ENCODE data around the gene SORCS2.

Gene SORCS2

DNA sequence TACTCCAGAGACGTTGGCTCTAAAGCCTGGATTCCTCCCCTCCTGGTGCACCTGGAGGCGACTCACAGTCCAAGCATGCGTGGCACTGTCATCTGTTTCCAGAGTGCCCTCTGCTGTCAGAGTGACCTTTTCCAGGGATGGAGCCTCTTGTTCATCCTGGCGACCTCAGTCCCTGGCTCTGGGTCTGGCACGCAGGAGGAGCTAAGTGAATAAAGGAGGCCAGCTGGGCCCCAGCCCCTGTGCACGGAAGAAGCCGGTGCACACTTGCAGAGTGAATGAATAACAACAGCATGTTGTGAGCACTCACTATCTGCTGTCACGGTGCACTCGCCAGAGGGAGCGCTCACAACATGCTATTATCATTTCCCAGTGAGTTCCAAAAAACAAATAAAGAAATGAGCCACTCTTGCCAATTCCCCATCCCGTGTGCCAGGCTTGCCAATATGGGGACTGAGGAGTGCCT, 270.2 kb downstream of the SORCS2 start:
- Histone ChIP-seq H3K36me3 (ENCODE audit: control insufficient read depth in 2 of 2, insufficient read depth in 1 of 2, low read length in 2 of 2) (no peaks in the 10 kb centered on the region), H3K4me1 (ENCODE audit: control insufficient read depth, insufficient read depth, low read length) (no peaks in the 10 kb centered on the region), H3K4me3 (ENCODE audit: low read depth, low read length) (no peak overlapping the region), H3K27ac (ENCODE audit: extremely low read depth, low read depth, low read length) (no peak overlapping the region), H3K9me3 (ENCODE audit: control insufficient read depth, insufficient read depth, low read depth, low read length) (no peaks in the 10 kb centered on the region)
- POLR2A ChIA-PET = no interaction called here
- TF ChIP-seq ZFP37 (tag by site-specific recombination; IDR thresholded peaks at IDR 0.05) (no peak), ZNF707 (tag by site-specific recombination; IDR thresholded peaks at IDR 0.05) (no peak), PRDM10 (tag by site-specific recombination; IDR thresholded peaks at IDR 0.05) (no peak), MEIS1 (CRISPR knock-in tag; IDR thresholded peaks at IDR 0.05; ENCODE audit: borderline replicate concordance) (no peak)
- TF ChIP-seq, protein P1, sequence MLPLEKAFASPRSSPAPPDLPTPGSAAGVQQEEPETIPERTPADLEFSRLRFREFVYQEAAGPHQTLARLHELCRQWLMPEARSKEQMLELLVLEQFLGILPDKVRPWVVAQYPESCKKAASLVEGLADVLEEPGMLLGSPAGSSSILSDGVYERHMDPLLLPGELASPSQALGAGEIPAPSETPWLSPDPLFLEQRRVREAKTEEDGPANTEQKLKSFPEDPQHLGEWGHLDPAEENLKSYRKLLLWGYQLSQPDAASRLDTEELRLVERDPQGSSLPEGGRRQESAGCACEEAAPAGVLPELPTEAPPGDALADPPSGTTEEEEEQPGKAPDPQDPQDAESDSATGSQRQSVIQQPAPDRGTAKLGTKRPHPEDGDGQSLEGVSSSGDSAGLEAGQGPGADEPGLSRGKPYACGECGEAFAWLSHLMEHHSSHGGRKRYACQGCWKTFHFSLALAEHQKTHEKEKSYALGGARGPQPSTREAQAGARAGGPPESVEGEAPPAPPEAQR (tag by site-specific recombination; IDR thresholded peaks at IDR 0.05) = no peak
- CTCF ChIA-PET = interaction anchor here (1.4 kb wide), 1 partner anchor 127 kb away, joined by 5 read pairs; no protein-coding TSS in a partner anchor

GRCh38 chr4:7463566-7464258, 271.4 kb downstream of the SORCS2 start:
- H3K36me3 ChIP-seq (ENCODE audit: control insufficient read depth in 2 of 2, insufficient read depth in 1 of 2, low read length in 2 of 2) = no peaks in the 10 kb centered on the region
- CTCF ChIA-PET = no interaction called here
- POLR2A ChIA-PET = no interaction called here

GRCh38 chr4:7464259-7464655, 271.9 kb downstream of the SORCS2 start:
- ChIA-PET POLR2A (no interaction called here), CTCF (interaction anchor here (0.5 kb wide), 1 partner anchor 348 kb away, joined by 6 read pairs; no protein-coding TSS in a partner anchor)
- no peaks in the 10 kb centered on the region for H3K9me3 ChIP-seq (ENCODE audit: control insufficient read depth, insufficient read depth, low read depth, low read length)
- H3K27ac ChIP-seq (ENCODE audit: extremely low read depth, low read depth, low read length) = no peak overlapping the region
- H3K4me3 ChIP-seq (ENCODE audit: low read depth, low read length) = no peak overlapping the region
- H3K4me1 ChIP-seq (ENCODE audit: control insufficient read depth, insufficient read depth, low read length) = no peaks in the 10 kb centered on the region
- no peak for TF ChIP-seq ZNF776 (tag by site-specific recombination; IDR thresholded peaks at IDR 0.05; ENCODE audit: borderline replicate concordance)
- TF ChIP-seq ZNF16 (tag by site-specific recombination; IDR thresholded peaks at IDR 0.05; ENCODE audit: low read depth) = no peak
- TF ChIP-seq, protein P2, sequence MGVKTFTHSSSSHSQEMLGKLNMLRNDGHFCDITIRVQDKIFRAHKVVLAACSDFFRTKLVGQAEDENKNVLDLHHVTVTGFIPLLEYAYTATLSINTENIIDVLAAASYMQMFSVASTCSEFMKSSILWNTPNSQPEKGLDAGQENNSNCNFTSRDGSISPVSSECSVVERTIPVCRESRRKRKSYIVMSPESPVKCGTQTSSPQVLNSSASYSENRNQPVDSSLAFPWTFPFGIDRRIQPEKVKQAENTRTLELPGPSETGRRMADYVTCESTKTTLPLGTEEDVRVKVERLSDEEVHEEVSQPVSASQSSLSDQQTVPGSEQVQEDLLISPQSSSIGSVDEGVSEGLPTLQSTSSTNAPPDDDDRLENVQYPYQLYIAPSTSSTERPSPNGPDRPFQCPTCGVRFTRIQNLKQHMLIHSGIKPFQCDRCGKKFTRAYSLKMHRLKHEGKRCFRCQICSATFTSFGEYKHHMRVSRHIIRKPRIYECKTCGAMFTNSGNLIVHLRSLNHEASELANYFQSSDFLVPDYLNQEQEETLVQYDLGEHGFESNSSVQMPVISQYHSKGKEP (tag by site-specific recombination; IDR thresholded peaks at IDR 0.05) = no peak
- no peak for TF ChIP-seq ZNF169 (tag by site-specific recombination; IDR thresholded peaks at IDR 0.05)
- no peak for TF ChIP-seq WT1 (tag by site-specific recombination; IDR thresholded peaks at IDR 0.05)
- no peak for TF ChIP-seq SP7 (tag by site-specific recombination; IDR thresholded peaks at IDR 0.05)
- no peak for TF ChIP-seq ZNF280C (tag by site-specific recombination; IDR thresholded peaks at IDR 0.05)
- TF ChIP-seq ZNF747 (tag by site-specific recombination; IDR thresholded peaks at IDR 0.05) = no peak
- no peak for TF ChIP-seq ZNF664 (tag by site-specific recombination; IDR thresholded peaks at IDR 0.05)
- no peak for TF ChIP-seq ZNF707 (tag by site-specific recombination; IDR thresholded peaks at IDR 0.05)
- no peaks in the 10 kb centered on the region for H3K36me3 ChIP-seq (ENCODE audit: control insufficient read depth in 2 of 2, insufficient read depth in 1 of 2, low read length in 2 of 2)

More at GRCh38 chr4:7463566-7464258, 271.4 kb downstream of the SORCS2 start:
- Histone ChIP-seq H3K4me3 (ENCODE audit: low read depth, low read length) (no peak overlapping the region), H3K9me3 (ENCODE audit: control insufficient read depth, insufficient read depth, low read depth, low read length) (no peaks in the 10 kb centered on the region), H3K27ac (ENCODE audit: extremely low read depth, low read depth, low read length) (no peak overlapping the region), H3K4me1 (ENCODE audit: control insufficient read depth, insufficient read depth, low read length) (no peaks in the 10 kb centered on the region)
- TF ChIP-seq ZBTB6 (tag by site-specific recombination; IDR thresholded peaks at IDR 0.05) (no peak), ZNF324 (tag by site-specific recombination; IDR thresholded peaks at IDR 0.05) (no peak), ZBTB7A (tag by site-specific recombination; IDR thresholded peaks at IDR 0.05; ENCODE audit: low read depth) (no peak)

Measured in HEK293 (cell line).